H1 (cell line): ENCODE data around the gene EML1. TPM values are rescaled to one million over a fixed set of nuclear protein-coding genes. Genes with fewer than 3 reads are reported as not detected.

ENCODE experiments used
- CTCF ChIA-PET: fragments of 300-600 bp; sonication (Branson Sonifier 250); formaldehyde crosslinking; loops from one replicate; lab custom pipeline; 2021; ENCODE audit not compliant: partially characterized antibody; lab: Charles Lee
- POLR2A ChIA-PET: fragments of 300-600 bp; sonication (Branson Sonifier 250); formaldehyde crosslinking; loops from one replicate; lab custom pipeline; 2021; ENCODE audit warnings: inconsistent platforms; ENCODE audit not compliant: partially characterized antibody; lab: Charles Lee
- DNase-seq, 2 experiments: peaks; one replicate each; pipeline versions ENCODE4 v3.0.0 to v3.0.0-alpha.2; 2010 to 2022; ENCODE audit warnings: low spot score in 2 of 2, low read depth in 1 of 2, mixed read lengths in 1 of 2
- FAIRE-seq: peaks from 2 replicates; lab custom pipeline; 2011; peaks lifted over from hg19 to GRCh38; lab: Jason Lieb, UNC
- H2AFZ ChIP-seq: 2 replicates; pipeline ENCODE4 v1.8.1; 2012; ENCODE audit warnings: low read length, inconsistent platforms
- H2AK5ac ChIP-seq: 2 replicates; pipeline ENCODE4 v1.6.1; 2013; ENCODE audit warnings: low read depth, low read length
- H2BK120ac ChIP-seq: replicated peaks from 2 replicates; pipeline ENCODE3; 2013; ENCODE audit warnings: low read depth, low read length, inconsistent platforms
- H2BK12ac ChIP-seq: 2 replicates; pipeline ENCODE4 v1.6.1; 2013; ENCODE audit warnings: low read depth, low read length
- H2BK15ac ChIP-seq: 2 replicates; pipeline ENCODE4 v1.6.1; 2013; ENCODE audit warnings: low read length
- H2BK20ac ChIP-seq: 2 replicates; pipeline ENCODE4 v1.6.1; 2013; ENCODE audit warnings: low read length
- H2BK5ac ChIP-seq: 2 replicates; pipeline ENCODE4 v1.6.1; 2013; ENCODE audit warnings: low read depth, low read length
- H3K14ac ChIP-seq: 2 replicates; pipeline ENCODE4 v1.6.1; 2013; ENCODE audit warnings: inconsistent platforms; ENCODE audit not compliant: insufficient read length
- H3K18ac ChIP-seq: 2 replicates; pipeline ENCODE4 v1.6.1; 2013; ENCODE audit warnings: low read length; ENCODE audit errors: extremely low read depth
- H3K23ac ChIP-seq: 2 replicates; pipeline ENCODE4 v1.6.1; 2013; ENCODE audit warnings: inconsistent platforms; ENCODE audit not compliant: insufficient read length
- H3K23me2 ChIP-seq: 2 replicates; pipeline ENCODE4 v1.6.1; 2013; ENCODE audit warnings: low read depth, low read length
- H3K27ac ChIP-seq: 2 replicates; pipeline ENCODE4 v1.6.1; 2011; ENCODE audit warnings: low read depth, low read length, inconsistent platforms
- H3K27me3 ChIP-seq, 4 experiments: replicated peaks in 1 of 4; 1 replicate in 1 of 4; 2 replicates in 3 of 4; pipeline versions ENCODE4 v1.6.1 to v1.8.1; 2011 to 2013; ENCODE audit warnings: low read length in 3 of 4, mild to moderate bottlenecking in 3 of 4, inconsistent platforms in 2 of 4, mixed read lengths in 2 of 4, moderate library complexity in 1 of 4; ENCODE audit not compliant: control insufficient read depth in 3 of 4, insufficient read depth in 3 of 4; ENCODE audit errors: extremely low read depth in 1 of 4
- H3K36me3 ChIP-seq, 4 experiments: 2 replicates each; pipeline versions ENCODE4 v1.6.1 to v1.8.1; 2011 to 2013; ENCODE audit warnings: mild to moderate bottlenecking in 4 of 4, low read length in 3 of 4, moderate library complexity in 2 of 4, control low read depth in 1 of 4, inconsistent platforms in 1 of 4; ENCODE audit not compliant: insufficient read depth in 4 of 4, control insufficient read depth in 2 of 4
- H3K4ac ChIP-seq: replicated peaks from 2 replicates; pipeline ENCODE3; 2013; ENCODE audit warnings: low read length, low read depth, mixed read lengths, inconsistent platforms; ENCODE audit not compliant: insufficient read length
- H3K4me1 ChIP-seq, 4 experiments: replicated peaks in 1 of 4; 1 replicate in 1 of 4; 2 replicates in 3 of 4; pipeline versions ENCODE4 v1.6.1 to v1.8.1; 2011 to 2013; ENCODE audit warnings: low read length in 3 of 4, inconsistent platforms in 2 of 4, mixed read lengths in 1 of 4; ENCODE audit not compliant: insufficient read depth in 4 of 4, control insufficient read depth in 3 of 4
- H3K4me2 ChIP-seq, 2 experiments: 2 replicates each; pipeline versions ENCODE4 v1.6.1 to v1.8.1; 2011 to 2013; ENCODE audit warnings: low read depth in 2 of 2, low read length in 2 of 2, control low read depth in 1 of 2, inconsistent platforms in 1 of 2, mild to moderate bottlenecking in 1 of 2; ENCODE audit not compliant: insufficient read depth in 1 of 2
- H3K4me3 ChIP-seq, 4 experiments: fragments of 200-600, 300-600 bp in 1 of 4; sonication (generic), shearing (Covaris generic), sonication (Bioruptor Twin) in 1 of 4; 2 replicates each; pipeline versions ENCODE4 v1.5.1 to v1.8.1; 2011 to 2016; ENCODE audit warnings: low read length in 4 of 4, low read depth in 3 of 4, control low read depth in 2 of 4, inconsistent platforms in 2 of 4, mild to moderate bottlenecking in 2 of 4, mixed read lengths in 1 of 4, moderate library complexity in 1 of 4; ENCODE audit not compliant: insufficient read depth in 2 of 4; ENCODE audit errors: extremely low read depth in 1 of 4
- H3K56ac ChIP-seq: replicated peaks from 2 replicates; pipeline ENCODE3; 2013; ENCODE audit warnings: low read depth, mild to moderate bottlenecking, mixed read lengths, low read length, inconsistent platforms; ENCODE audit not compliant: insufficient read length
- H3K79me1 ChIP-seq: 2 replicates; pipeline ENCODE4 v1.6.1; 2013; ENCODE audit warnings: low read depth, low read length, control low read depth
- H3K79me2 ChIP-seq, 2 experiments: 2 replicates each; pipeline versions ENCODE4 v1.6.1 to v1.8.1; 2012 to 2013; ENCODE audit warnings: low read length in 2 of 2, mild to moderate bottlenecking in 2 of 2, inconsistent platforms in 1 of 2; ENCODE audit not compliant: insufficient read depth in 2 of 2, control insufficient read depth in 1 of 2
- H3K9ac ChIP-seq, 4 experiments: replicated peaks in 1 of 4; 1 replicate in 1 of 4; 2 replicates in 3 of 4; pipeline versions ENCODE4 v1.6.1 to v1.8.1; 2011 to 2013; ENCODE audit warnings: low read depth in 3 of 4, low read length in 3 of 4, control low read depth in 2 of 4, mild to moderate bottlenecking in 2 of 4, moderate library complexity in 2 of 4, inconsistent platforms in 1 of 4; ENCODE audit errors: extremely low read depth in 1 of 4
- H3K9me3 ChIP-seq, 2 experiments: 2 replicates each; pipeline versions ENCODE4 v1.6.1 to v1.8.1; 2012 to 2013; ENCODE audit warnings: mild to moderate bottlenecking in 2 of 2, moderate library complexity in 2 of 2, control low read depth in 1 of 2, inconsistent platforms in 1 of 2, low read depth in 1 of 2, low read length in 1 of 2, mixed read lengths in 1 of 2; ENCODE audit not compliant: insufficient read depth in 2 of 2
- H4K20me1 ChIP-seq, 2 experiments: replicated peaks in 1 of 2; 2 replicates each; pipeline versions ENCODE3 to v1.8.1; 2011 to 2013; ENCODE audit warnings: inconsistent platforms in 2 of 2, low read length in 2 of 2, mild to moderate bottlenecking in 1 of 2; ENCODE audit not compliant: insufficient read depth in 2 of 2, control insufficient read depth in 1 of 2
- H4K5ac ChIP-seq: 2 replicates; pipeline ENCODE4 v1.6.1; 2013; ENCODE audit warnings: low read length, low read depth, mixed read lengths, inconsistent platforms; ENCODE audit not compliant: insufficient read length
- H4K8ac ChIP-seq: 2 replicates; pipeline ENCODE4 v1.8.0; 2013; ENCODE audit warnings: mild to moderate bottlenecking, moderate library complexity, low read length, inconsistent platforms; ENCODE audit not compliant: insufficient read depth; ENCODE audit errors: extremely low read depth
- H4K91ac ChIP-seq: replicated peaks from 2 replicates; pipeline ENCODE3; 2013; ENCODE audit warnings: low read length, mixed read lengths, inconsistent platforms; ENCODE audit not compliant: insufficient read length
- CREB1 ChIP-seq: IDR thresholded peaks from 2 replicates; pipeline ENCODE4 v1.6.1; 2012; ENCODE audit warnings: inconsistent platforms
- JUN ChIP-seq: IDR thresholded peaks from 2 replicates; pipeline ENCODE4 v1.6.1; 2011; ENCODE audit warnings: low read depth, mild to moderate bottlenecking, improper control_type of control experiment, low read length
- MAFK ChIP-seq: IDR thresholded peaks from 2 replicates; pipeline ENCODE4 v1.6.1; 2012; ENCODE audit warnings: low read depth, mild to moderate bottlenecking, improper control_type of control experiment, low read length
- NRF1 ChIP-seq: IDR thresholded peaks from 2 replicates; pipeline ENCODE4 v1.6.1; 2011; ENCODE audit warnings: mild to moderate bottlenecking, low read depth, low read length, improper control_type of control experiment
- RAD21 ChIP-seq, 2 experiments: IDR thresholded peaks in 1 of 2; conservative IDR thresholded peaks in 1 of 2; 2 replicates each; pipeline ENCODE4 v1.6.1; 2011; ENCODE audit warnings: low read depth in 2 of 2, low read length in 2 of 2, improper control_type of control experiment in 1 of 2, inconsistent platforms in 1 of 2, mild to moderate bottlenecking in 1 of 2, moderate library complexity in 1 of 2
- SIRT6 ChIP-seq: IDR thresholded peaks from one replicate; pipeline ENCODE4 v1.7.1; 2012; ENCODE audit warnings: low read length, inconsistent platforms
- SUZ12 ChIP-seq: fragments of 200-600 bp; sonication (generic); IDR thresholded peaks from 2 replicates; pipeline ENCODE4 v1.6.1; 2012; ENCODE audit warnings: mild to moderate bottlenecking, inconsistent platforms, low read length, moderate library complexity, mixed read lengths
- TAF1 ChIP-seq: IDR thresholded peaks from 2 replicates; pipeline ENCODE4 v1.6.1; 2011; ENCODE audit warnings: mild to moderate bottlenecking, low read depth, low read length
- TCF12 ChIP-seq: IDR thresholded peaks from 2 replicates; pipeline ENCODE4 v1.6.1; 2011; ENCODE audit warnings: low read depth, mild to moderate bottlenecking, low read length
- TEAD4 ChIP-seq: IDR thresholded peaks from 2 replicates; pipeline ENCODE4 v1.6.1; 2012; ENCODE audit warnings: low read depth, low read length, inconsistent platforms, mixed read lengths
- WGBS, 2 experiments: shearing (Covaris generic) in 1 of 2; methylation state at CpG; one replicate each; pipeline versions ENCODE4 v1.1.6 to v1.1.7; 2013 to 2015; ENCODE audit warnings: low lambda C conversion rate in 2 of 2, mixed read lengths in 2 of 2, inconsistent platforms in 1 of 2, low coverage in 1 of 2, missing lambda C conversion rate in 1 of 2; ENCODE audit not compliant: insufficient replicate concordance in 2 of 2, insufficient coverage in 1 of 2, insufficient read length in 1 of 2; ENCODE audit errors: extremely low coverage in 1 of 2, missing lambda C conversion rate in 1 of 2; 5-methylcytosine and 5-hydroxymethylcytosine counted together
- polyA plus RNA-seq, 7 experiments: library from polyadenylated mRNA; depleted of rRNA in 3 of 7; stranded (reverse) in 5 of 7; unstranded in 2 of 7; fragments of >200 nt in 5 of 7; fragments of 200-250 nt in 2 of 7; gene quantifications; 1 replicate in 5 of 7; 2 replicates in 1 of 7; 4 replicates in 1 of 7; pipeline versions ENCODE4 v1.2.1 to v1.2.3, GENCODE V29; 2011 to 2013; ENCODE audit warnings: missing spikeins in 2 of 7, mixed read lengths in 2 of 7
- total RNA-seq: library from RNA; stranded (reverse); fragmentation: NEBNext Ultra II Directional; extraction: Animal tissue kit (Norgen Biotek cat#: 25700); gene quantifications from 2 replicates; pipeline ENCODE4 v1.2.1, GENCODE V29; 2021
- TF ChIP-seq, protein P1 (sequence below): IDR thresholded peaks from 2 replicates; pipeline ENCODE4 v1.6.1; 2011; ENCODE audit warnings: low read depth, mild to moderate bottlenecking, low read length; ENCODE audit not compliant: insufficient read depth

Gene EML1
- total and polyA plus RNA-seq, 2 of the 8 experiments (the other 6 are each of a cell fraction or from before 2014, with no cell fraction given): 11.1 to 24.7 TPM

DNA sequence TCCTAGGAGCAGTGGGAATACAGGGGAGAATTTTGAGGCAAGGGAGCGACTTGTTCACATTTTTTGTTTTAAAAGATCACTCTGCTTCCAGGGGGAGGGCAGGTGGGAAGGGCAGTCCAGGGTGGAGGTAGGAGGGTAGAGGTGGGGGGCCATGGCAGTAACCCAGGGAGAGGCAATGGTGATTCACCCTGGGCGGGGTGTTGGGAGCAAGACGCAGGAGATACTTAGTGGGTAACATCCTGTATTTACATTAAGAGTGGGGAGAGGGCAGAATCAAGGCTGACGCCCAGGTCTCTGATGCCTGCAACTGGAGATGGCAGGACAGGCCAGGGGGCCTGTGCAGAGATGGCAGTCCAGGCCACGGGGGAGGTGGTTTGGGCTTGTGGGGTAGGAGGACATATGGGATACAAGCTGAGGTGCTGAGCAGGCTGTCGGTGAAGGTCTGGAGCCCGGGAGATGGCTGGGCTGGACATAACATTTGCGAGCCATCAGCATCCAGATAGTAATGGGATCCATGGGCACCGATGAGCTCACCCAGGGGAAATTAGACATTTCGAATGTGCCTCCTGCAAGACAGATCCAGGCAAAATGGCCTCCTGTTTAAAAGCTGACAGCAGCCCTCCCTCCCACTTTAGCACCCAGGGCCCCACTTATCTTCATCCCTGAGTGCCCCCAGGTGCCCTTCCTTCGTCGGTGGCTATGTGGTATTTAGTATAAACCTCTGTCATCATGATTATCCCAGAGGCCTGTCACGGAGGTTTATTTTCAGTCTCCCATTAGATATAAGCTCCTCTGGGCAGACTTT, 9.3 kb downstream of the EML1 start:
- peaks cover 0 to 3% (median under 1%) of the 10 kb centered on the region in 4 experiments; a peak in 2 of 7 replicates for H3K4me1 ChIP-seq
- H3K23ac ChIP-seq: no peak overlapping the region
- H3K79me2 ChIP-seq: peaks cover 0 to 22% of the 10 kb centered on the region in 2 experiments; a peak in 1 of 4 replicates
- no peak overlapping the region for H3K18ac ChIP-seq
- no peak overlapping the region for H2BK5ac ChIP-seq
- CTCF ChIA-PET: interaction anchor here (0.6 to 3.8 kb wide), 4 partner anchors 8 to 73 kb away, joined by 3 to 14 read pairs (median 3); no protein-coding TSS in a partner anchor
- H4K5ac ChIP-seq: no peak overlapping the region
- FAIRE-seq: no peak
- H4K91ac ChIP-seq: no peak overlapping the region
- H2BK120ac ChIP-seq: no peak overlapping the region
- H3K4me2 ChIP-seq: no peak overlapping the region
- H3K79me1 ChIP-seq: 0 out of 2 replicates have a peak, but pooled peaks cover 5% of the 10 kb centered on the region
- no peak overlapping the region for H4K8ac ChIP-seq
- no peak overlapping the region for H2AK5ac ChIP-seq
- DNase-seq: no peak
- TF ChIP-seq MAFK (no peak), TCF12 (no peak), TAF1 (no peak), JUN (no peak), NRF1 (no peak), RAD21 (IDR thresholded peaks at IDR 0.05 in 1 of 2, conservative IDR thresholded peaks at IDR 0.05 in 1 of 2; ENCODE audit: low read depth in 2 of 2, low read length in 2 of 2) (no peak), TEAD4 (no peak), SUZ12 (no peak), SIRT6 (no peak), CREB1 (no peak)
- TF ChIP-seq, protein P1, sequence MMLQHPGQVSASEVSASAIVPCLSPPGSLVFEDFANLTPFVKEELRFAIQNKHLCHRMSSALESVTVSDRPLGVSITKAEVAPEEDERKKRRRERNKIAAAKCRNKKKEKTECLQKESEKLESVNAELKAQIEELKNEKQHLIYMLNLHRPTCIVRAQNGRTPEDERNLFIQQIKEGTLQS: no peak
- TF ChIP-seq, all 59 proteins: peak for 0
- Histone ChIP-seq H2BK20ac (no peak overlapping the region), H2BK12ac (no peak overlapping the region), H2BK15ac (no peak overlapping the region), H3K9ac (no peak overlapping the region), H3K36me3 (no peaks in the 10 kb centered on the region), H3K56ac (no peak overlapping the region), H3K4me3 (no peak overlapping the region), H3K23me2 (no peaks in the 10 kb centered on the region), H3K14ac (no peak overlapping the region), H3K9me3 (no peaks in the 10 kb centered on the region), H3K27ac (no peak overlapping the region), H3K27me3 (no peaks in the 10 kb centered on the region), H3K4ac (no peak overlapping the region), H2AFZ (no peak overlapping the region), H4K20me1 (no peaks in the 10 kb centered on the region)
- WGBS, 2 experiments: 89% methylated on average over 12 of the region's 13 CpGs; no CpG with 5 or more reads in 1 of the 2 experiments
- POLR2A ChIA-PET: interaction anchor here (1.4 kb wide), 1 partner anchor 10 kb away, joined by 6 read pairs; the partner anchor contains the start of gene EML1
